GM12878 (cell line): ENCODE results near the gene MACROD2.

Experiments
- ASH2L ChIP-seq: fragments of 300-600, 200-600 bp; sonication (generic); IDR thresholded peaks from 2 replicates; pipeline ENCODE4 v1.6.1; 2017; ENCODE audit warnings: low read depth, mild to moderate bottlenecking, borderline replicate concordance
- CTCF ChIP-seq, 3 experiments: IDR thresholded peaks in 2 of 3; conservative IDR thresholded peaks in 1 of 3; 2 replicates each; pipeline ENCODE4 v1.5.1; 2011; ENCODE audit warnings: low read depth in 3 of 3, low read length in 3 of 3, mild to moderate bottlenecking in 3 of 3, control low read depth in 2 of 3, moderate library complexity in 2 of 3, inconsistent platforms in 1 of 3, mixed read lengths in 1 of 3; ENCODE audit not compliant: control insufficient read depth in 2 of 3, insufficient read depth in 1 of 3; ENCODE audit errors: extremely low read depth in 1 of 3
- EP300 ChIP-seq, 2 experiments: fragments of 150-350 bp in 1 of 2; IDR thresholded peaks; 2 replicates each; pipeline ENCODE4 v1.6.1; 2011 to 2012; ENCODE audit warnings: low read depth in 2 of 2, low read length in 2 of 2, borderline replicate concordance in 1 of 2, improper control_type of control experiment in 1 of 2, inconsistent platforms in 1 of 2; ENCODE audit not compliant: control insufficient read depth in 1 of 2
- GABPA ChIP-seq: IDR thresholded peaks from 2 replicates; pipeline ENCODE4 v1.6.1; 2014; ENCODE audit warnings: antibody characterized with exemption, low read depth, mild to moderate bottlenecking, inconsistent platforms
- HDAC2 ChIP-seq: fragments of 200-600 bp; sonication (generic); IDR thresholded peaks from 2 replicates; pipeline ENCODE4 v1.6.1; 2017
- KDM1A ChIP-seq: fragments of 200-600 bp; sonication (generic); IDR thresholded peaks from 2 replicates; pipeline ENCODE4 v1.6.1; 2016; ENCODE audit warnings: borderline replicate concordance
- MTA2 ChIP-seq: fragments of 450-650 bp; IDR thresholded peaks from 2 replicates; pipeline ENCODE4 v1.6.1; 2016; ENCODE audit warnings: low read depth, mild to moderate bottlenecking, moderate library complexity
- MXI1 ChIP-seq: fragments of 150-350 bp; IDR thresholded peaks from 2 replicates; pipeline ENCODE4 v1.6.1; 2011; ENCODE audit warnings: low read depth, mild to moderate bottlenecking, inconsistent platforms, low read length, improper control_type of control experiment
- SRF ChIP-seq, 2 experiments: IDR thresholded peaks; 2 replicates each; pipeline ENCODE4 v1.6.1; 2011; ENCODE audit warnings: low read depth in 2 of 2, low read length in 2 of 2, mild to moderate bottlenecking in 1 of 2, moderate library complexity in 1 of 2
- SUPT20H ChIP-seq: IDR thresholded peaks from 2 replicates; pipeline ENCODE4 v1.6.1; 2011; ENCODE audit warnings: low read depth, mild to moderate bottlenecking, low read length, moderate library complexity, borderline replicate concordance; ENCODE audit not compliant: control insufficient read depth
- TCF7 ChIP-seq: IDR thresholded peaks from 2 replicates; pipeline ENCODE4 v1.6.1; 2014; ENCODE audit warnings: antibody characterized with exemption, borderline replicate concordance
- ZNF24 ChIP-seq: fragments of 450-650 bp; IDR thresholded peaks from 2 replicates; pipeline ENCODE4 v1.6.1; 2017; ENCODE audit warnings: antibody characterized with exemption, mild to moderate bottlenecking
- TF ChIP-seq, protein P1 (sequence below): fragments of 450-650 bp; formaldehyde crosslinking; IDR thresholded peaks from 2 replicates; pipeline ENCODE4 v1.4.0; 2020; ENCODE audit warnings: mild to moderate bottlenecking, moderate library complexity
- TF ChIP-seq, protein P2 (sequence below): IDR thresholded peaks from 2 replicates; pipeline ENCODE4 v1.6.1; 2011; ENCODE audit warnings: borderline replicate concordance, low read depth, mild to moderate bottlenecking, moderate library complexity, low read length; ENCODE audit not compliant: insufficient read depth, poor library complexity, severe bottlenecking

DNA sequence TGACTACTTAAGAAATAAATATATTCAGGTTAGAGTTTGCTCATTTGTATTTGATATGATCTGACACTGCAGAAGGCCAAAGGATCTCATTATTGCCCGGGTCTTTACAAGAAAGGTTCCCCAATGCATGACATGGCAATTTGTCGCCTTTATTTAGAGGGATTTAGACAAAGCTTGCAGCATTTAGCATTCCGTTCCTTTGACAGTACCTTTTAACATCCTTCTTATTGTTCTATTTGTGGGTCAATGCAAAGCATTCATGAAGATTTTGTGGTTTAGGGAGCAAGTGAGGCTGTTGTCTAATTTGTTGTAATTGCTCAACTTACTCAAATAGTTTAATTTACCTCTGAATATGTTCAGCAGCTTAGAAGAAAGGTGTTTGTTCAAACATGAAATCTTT lies 572.9 kb downstream of the MACROD2 start:
- TF ChIP-seq, protein P1, sequence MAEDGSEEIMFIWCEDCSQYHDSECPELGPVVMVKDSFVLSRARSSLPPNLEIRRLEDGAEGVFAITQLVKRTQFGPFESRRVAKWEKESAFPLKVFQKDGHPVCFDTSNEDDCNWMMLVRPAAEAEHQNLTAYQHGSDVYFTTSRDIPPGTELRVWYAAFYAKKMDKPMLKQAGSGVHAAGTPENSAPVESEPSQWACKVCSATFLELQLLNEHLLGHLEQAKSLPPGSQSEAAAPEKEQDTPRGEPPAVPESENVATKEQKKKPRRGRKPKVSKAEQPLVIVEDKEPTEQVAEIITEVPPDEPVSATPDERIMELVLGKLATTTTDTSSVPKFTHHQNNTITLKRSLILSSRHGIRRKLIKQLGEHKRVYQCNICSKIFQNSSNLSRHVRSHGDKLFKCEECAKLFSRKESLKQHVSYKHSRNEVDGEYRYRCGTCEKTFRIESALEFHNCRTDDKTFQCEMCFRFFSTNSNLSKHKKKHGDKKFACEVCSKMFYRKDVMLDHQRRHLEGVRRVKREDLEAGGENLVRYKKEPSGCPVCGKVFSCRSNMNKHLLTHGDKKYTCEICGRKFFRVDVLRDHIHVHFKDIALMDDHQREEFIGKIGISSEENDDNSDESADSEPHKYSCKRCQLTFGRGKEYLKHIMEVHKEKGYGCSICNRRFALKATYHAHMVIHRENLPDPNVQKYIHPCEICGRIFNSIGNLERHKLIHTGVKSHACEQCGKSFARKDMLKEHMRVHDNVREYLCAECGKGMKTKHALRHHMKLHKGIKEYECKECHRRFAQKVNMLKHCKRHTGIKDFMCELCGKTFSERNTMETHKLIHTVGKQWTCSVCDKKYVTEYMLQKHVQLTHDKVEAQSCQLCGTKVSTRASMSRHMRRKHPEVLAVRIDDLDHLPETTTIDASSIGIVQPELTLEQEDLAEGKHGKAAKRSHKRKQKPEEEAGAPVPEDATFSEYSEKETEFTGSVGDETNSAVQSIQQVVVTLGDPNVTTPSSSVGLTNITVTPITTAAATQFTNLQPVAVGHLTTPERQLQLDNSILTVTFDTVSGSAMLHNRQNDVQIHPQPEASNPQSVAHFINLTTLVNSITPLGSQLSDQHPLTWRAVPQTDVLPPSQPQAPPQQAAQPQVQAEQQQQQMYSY (CRISPR knock-in tag) = no peak
- TF ChIP-seq EP300 (IDR thresholded peaks at IDR 0.05; ENCODE audit: borderline replicate concordance in 1 of 2, control insufficient read depth in 1 of 2, low read depth in 2 of 2, low read length in 2 of 2) (no peak), KDM1A (no peak), MTA2 (no peak), CTCF (IDR thresholded peaks at IDR 0.05 in 2 of 3, conservative IDR thresholded peaks at IDR 0.05 in 1 of 3; ENCODE audit: control insufficient read depth in 2 of 3, extremely low read depth in 1 of 3, insufficient read depth in 1 of 3, low read depth in 3 of 3, low read length in 3 of 3) (no peak), ASH2L (no peak), SRF (IDR thresholded peaks at IDR 0.05; ENCODE audit: low read depth in 2 of 2, low read length in 2 of 2) (no peak), MXI1 (no peak), SUPT20H (no peak), HDAC2 (no peak), GABPA (no peak), ZNF24 (no peak), TCF7 (no peak)
- TF ChIP-seq, protein P2, sequence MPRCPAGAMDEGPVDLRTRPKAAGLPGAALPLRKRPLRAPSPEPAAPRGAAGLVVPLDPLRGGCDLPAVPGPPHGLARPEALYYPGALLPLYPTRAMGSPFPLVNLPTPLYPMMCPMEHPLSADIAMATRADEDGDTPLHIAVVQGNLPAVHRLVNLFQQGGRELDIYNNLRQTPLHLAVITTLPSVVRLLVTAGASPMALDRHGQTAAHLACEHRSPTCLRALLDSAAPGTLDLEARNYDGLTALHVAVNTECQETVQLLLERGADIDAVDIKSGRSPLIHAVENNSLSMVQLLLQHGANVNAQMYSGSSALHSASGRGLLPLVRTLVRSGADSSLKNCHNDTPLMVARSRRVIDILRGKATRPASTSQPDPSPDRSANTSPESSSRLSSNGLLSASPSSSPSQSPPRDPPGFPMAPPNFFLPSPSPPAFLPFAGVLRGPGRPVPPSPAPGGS = no peak
